GM18508 (cell line): ENCODE results near the gene CASP5.
"Not testable (repeated sequence)": the region's sequence is repeated elsewhere in the genome, so short reads cannot be mapped to it uniquely, and the experiment has no call there.

Source experiments
- ATAC-seq: cut with Tn5 transposase; IDR thresholded peaks from one replicate; pipeline ENCODE4 v1.9.1; 2021; ENCODE audit warnings: moderate number of reproducible peaks; ENCODE audit not compliant: insufficient read depth, unreplicated experiment

The CASP5 gene

GRCh38 chr11:105023003-105023402, at the start of gene CASP5:
Gene CASP5, minus strand, starts transcription at chr11:105023168. Its CDS starts 32 bp downstream, at chr11:105023136.
- no peak for ATAC-seq

GRCh38 chr11:105072080-105072479, 49.1 kb upstream of the CASP5 start:
- ATAC-seq = not testable (repeated sequence)

- ATAC-seq = no peak
These were observed 48.2 kb upstream of the CASP5 start for GRCh38 chr11:105071089-105071732.

GRCh38 chr11:105070306-105070705, 47.3 kb upstream of the CASP5 start:
- no peak for ATAC-seq

GRCh38 chr11:105069749-105070148, 46.8 kb upstream of the CASP5 start:
- ATAC-seq = not testable (repeated sequence)

- ATAC-seq = not testable (repeated sequence)
These were observed 40.4 kb upstream of the CASP5 start for GRCh38 chr11:105063245-105063941.

GRCh38 chr11:105057432-105057831, 34.5 kb upstream of the CASP5 start:
- no peak for ATAC-seq

- ATAC-seq = no peak
These were observed 33.5 kb upstream of the CASP5 start for GRCh38 chr11:105056446-105056845.

GRCh38 chr11:105054723-105055493, 31.9 kb upstream of the CASP5 start:
- ATAC-seq = no peak

GRCh38 chr11:105052487-105052886, 29.5 kb upstream of the CASP5 start:
- ATAC-seq = no peak

- ATAC-seq = no peak
These were observed 28.6 kb upstream of the CASP5 start for GRCh38 chr11:105051559-105051958.

- ATAC-seq = no peak
These were observed 26.5 kb upstream of the CASP5 start for GRCh38 chr11:105049481-105049880.

GRCh38 chr11:105046898-105047579, 24.1 kb upstream of the CASP5 start:
- ATAC-seq = no peak

GRCh38 chr11:105045676-105046296, 22.8 kb upstream of the CASP5 start:
- no peak for ATAC-seq

GRCh38 chr11:105044557-105045524, 21.9 kb upstream of the CASP5 start, which contains the start of gene CARD16:
Gene CARD16, minus strand, starts transcription at chr11:105045335. Its CDS starts 38 bp downstream, at chr11:105045297.
- peak; percentile 99 for ATAC-seq

GRCh38 chr11:105042178-105042577, 19.2 kb upstream of the CASP5 start:
- no peak for ATAC-seq

- ATAC-seq = no peak
These were observed 17.7 kb upstream of the CASP5 start for GRCh38 chr11:105040703-105041102.

GRCh38 chr11:105034813-105035620, 12.0 kb upstream of the CASP5 start, which contains the start of gene CASP1:
Gene CASP1, minus strand, starts transcription at chr11:105035144. Its CDS starts 31 bp downstream, at chr11:105035113.
- peak; percentile 83 for ATAC-seq
